Inferior parietal cortex (tissue), 1 donor: ENCODE data around the gene MAN2B2.
"Not testable (repeated sequence)": the region's sequence is repeated elsewhere in the genome, so short reads cannot be mapped to it uniquely, and the experiment has no call there.

Source experiments
- DNase-seq: peaks from one replicate; pipeline ENCODE4 v3.0.0-alpha.2; 2016; ENCODE audit errors: extremely low spot score

The MAN2B2 gene

DNA sequence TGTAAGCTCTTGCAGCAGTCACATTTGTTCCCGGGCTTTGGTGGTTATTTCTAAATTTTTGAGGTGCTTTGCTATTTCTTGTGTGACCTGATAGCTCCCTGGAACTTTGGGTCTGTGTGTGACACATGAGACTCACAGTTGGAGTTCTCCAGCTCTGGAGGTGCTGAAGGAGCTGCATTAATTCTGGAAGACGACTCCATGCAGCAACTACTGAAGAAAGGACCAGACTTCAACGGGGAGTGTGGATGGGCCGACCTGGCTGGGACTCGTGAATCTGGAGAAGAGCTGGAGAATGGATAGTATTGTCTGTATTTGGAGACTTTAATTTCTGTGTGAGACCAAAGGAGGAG lies 67.0 kb downstream of the MAN2B2 start:
- DNase-seq: no peak

DNA sequence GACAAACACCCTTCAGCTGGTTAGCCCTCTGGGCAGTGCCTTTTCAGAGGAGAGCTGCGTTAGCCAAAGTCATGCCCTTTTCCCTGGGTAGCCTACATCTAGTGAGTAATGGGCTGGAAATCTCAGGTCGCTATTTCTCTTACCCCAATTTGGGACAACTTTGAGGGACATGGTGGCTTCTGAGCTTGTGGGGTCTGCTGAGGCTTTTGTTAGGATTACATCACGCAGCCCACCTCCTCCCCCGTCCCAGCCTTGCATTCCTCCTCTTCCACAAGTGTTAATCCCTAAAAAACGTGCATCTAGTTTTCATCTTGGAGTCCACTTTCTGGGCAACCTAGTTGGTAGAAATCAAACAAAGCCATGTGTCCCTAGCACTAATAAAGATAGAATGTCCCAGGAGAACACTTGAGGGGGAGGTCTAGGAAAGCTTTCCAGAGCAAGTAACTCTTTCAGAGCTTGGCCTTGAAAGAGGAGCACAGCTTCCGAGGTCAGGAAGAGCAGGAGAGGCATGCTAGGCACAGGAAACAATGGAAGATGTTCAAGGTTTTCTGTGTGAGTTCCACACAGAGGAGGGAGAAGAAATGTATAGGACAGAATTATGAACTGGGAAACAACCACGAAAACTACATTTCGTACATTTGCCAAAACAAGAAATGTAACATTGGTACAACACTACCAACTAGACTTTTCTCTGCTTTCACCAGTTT lies 68.3 kb downstream of the MAN2B2 start:
- no peak for DNase-seq

DNA sequence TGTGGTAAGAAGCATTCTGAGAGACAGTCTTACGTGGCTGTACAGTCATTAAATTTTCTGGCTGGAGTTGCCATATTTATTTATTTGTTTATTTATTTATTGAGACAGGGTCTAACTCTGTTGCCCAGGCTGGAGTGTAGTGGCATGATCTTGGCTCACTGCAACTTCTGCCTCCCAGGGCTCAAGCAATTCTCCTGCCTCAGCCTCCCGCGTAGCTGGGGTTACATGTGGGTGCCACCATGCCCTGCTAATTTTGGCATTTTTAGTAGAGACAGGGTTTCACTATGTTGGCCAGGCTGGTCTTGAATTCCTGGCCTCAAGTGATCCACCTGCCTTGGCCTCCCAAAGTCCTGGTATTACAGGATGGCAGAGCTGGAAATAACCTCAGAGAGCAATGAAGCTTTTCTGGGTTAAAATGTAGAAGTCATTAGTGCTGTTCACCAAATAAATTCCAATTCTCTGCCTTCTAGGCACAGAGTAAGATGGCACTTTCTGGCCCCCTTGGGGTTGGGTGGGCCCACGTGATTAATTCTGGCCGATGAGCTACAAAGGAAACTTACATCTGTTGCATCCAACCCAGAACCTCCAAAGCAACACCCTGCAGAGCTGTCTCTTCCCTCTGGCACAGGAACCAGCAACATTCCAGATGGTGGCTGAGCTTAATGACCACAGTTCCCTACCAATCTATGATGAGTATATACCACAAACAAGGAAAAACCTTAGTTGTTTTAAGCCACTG lies 70.0 kb downstream of the MAN2B2 start:
- no peak for DNase-seq

DNA sequence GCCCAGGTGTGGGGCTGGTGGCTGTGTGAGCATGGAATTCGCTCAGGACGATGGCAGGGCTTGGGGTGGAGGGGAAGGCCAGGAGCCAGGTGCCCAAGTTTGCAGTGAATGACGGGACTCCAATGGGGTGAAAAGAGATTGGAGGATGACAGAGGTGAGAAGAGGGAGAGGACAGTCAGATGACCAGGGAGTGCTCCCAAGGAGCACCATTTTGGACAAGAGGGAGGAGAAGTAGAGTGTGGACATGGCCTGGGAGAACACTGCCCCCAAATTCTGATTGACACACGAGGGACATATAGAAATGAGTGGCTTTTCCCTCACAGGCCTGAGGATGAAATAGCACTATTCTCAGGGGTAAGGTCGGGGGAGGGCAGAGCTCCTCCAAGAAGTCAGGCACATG lies 72.2 kb downstream of the MAN2B2 start:
- no peak for DNase-seq

DNA sequence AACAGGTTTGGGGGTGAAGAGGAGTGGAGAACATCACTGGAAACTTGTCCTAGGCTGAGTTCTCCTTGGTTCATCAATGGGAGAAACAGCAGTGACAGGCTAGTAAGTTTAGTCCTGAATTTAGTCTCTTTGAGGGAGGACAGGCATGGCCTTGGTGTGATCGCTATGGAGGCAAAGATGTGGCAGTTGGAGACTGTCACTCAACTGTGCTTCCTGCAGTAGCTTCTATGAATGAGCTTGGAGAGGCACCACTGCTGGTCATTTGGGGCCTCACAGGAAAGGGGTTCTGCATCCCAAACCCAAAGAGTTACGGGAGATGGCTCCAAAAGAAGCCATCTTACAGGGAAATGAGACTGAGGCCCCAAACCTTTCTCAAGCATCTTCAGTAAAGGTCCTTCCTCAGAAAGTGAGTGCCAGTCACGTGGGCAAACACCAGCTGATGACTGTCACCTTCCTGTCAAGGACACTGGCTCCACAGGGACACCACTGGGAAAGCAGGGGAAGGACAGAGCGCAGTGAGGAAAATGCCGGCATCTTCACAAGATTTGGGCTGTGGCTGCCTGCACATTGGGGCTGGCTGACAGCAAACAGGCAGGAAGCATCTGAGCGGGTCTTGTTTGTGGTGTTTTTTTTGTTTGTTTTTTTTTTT lies 72.7 kb downstream of the MAN2B2 start:
- DNase-seq: no peak

DNA sequence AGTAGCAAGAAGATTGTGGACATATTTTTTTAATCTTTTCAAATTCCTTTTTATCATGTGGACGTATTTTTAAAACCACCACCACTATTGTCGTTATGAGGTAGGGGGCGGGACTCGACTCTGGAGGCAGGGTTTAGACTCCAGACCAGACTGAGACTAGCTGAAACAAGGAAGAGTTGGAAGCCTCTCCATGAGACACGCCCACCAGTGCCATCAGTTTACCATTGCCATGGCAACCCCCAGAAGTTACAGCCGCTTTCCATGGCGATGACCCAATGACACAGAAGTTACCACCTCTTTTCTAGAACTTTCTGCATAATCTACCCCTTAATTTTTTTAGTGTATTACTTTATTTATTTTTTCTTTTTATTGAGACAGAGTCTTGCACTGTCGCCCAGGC lies 74.2 kb downstream of the MAN2B2 start:
- DNase-seq: no peak

DNA sequence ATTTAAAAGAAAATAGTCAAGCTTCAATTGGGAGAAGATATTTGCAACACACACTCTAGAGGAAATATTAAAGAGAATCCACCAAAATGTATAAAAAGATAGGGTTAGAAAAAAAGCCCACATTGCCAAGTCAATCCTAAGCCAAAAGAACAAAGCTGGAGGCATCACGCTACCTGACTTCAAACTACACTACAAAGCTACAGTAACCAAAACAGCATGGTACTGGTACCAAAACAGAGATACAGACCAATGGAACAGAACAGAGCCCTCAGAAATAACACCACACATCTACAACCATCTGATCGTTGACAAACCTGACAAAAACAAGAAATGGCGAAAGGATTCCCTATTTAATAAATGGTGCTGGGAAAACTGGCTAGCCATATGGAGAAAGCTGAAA lies 79.2 kb downstream of the MAN2B2 start:
- DNase-seq: not testable (repeated sequence)

DNA sequence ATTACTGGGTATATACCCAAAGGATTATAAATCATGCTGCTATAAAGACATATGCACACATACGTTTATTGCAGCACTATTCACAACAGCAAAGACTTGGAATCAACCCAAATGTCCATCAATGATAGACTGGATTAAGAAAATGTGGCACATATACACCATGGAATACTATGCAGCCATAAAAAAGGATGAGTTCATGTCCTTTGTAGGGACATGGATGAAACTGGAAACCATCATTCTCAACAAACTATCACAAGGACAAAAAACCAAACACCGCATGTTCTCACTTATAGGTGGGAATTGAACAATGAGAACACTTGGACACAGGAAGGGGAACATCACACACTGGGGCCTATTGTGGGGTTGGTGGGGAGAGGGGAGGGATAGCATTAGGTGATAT lies 80.3 kb downstream of the MAN2B2 start:
- DNase-seq: not testable (repeated sequence)

DNA sequence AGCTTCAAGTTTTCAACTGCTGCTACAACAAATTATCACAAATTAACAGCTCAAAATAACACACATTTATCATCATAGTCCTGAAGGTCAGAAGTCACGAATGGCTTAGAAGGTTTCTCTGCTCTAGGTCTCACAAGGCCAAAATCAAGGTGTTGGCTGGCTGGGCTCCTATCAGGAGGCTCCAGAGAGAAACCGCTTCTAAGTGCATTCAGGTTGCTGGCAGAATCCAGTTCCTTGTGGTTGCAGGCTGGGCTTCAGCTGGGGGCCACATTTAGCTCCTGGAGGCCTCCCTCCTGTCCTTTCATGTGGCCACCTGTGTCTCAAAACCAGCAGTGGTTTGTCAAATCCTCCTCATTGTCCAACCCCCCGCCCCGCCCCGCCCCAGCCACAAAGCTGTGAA lies 80.9 kb downstream of the MAN2B2 start:
- no peak for DNase-seq

DNA sequence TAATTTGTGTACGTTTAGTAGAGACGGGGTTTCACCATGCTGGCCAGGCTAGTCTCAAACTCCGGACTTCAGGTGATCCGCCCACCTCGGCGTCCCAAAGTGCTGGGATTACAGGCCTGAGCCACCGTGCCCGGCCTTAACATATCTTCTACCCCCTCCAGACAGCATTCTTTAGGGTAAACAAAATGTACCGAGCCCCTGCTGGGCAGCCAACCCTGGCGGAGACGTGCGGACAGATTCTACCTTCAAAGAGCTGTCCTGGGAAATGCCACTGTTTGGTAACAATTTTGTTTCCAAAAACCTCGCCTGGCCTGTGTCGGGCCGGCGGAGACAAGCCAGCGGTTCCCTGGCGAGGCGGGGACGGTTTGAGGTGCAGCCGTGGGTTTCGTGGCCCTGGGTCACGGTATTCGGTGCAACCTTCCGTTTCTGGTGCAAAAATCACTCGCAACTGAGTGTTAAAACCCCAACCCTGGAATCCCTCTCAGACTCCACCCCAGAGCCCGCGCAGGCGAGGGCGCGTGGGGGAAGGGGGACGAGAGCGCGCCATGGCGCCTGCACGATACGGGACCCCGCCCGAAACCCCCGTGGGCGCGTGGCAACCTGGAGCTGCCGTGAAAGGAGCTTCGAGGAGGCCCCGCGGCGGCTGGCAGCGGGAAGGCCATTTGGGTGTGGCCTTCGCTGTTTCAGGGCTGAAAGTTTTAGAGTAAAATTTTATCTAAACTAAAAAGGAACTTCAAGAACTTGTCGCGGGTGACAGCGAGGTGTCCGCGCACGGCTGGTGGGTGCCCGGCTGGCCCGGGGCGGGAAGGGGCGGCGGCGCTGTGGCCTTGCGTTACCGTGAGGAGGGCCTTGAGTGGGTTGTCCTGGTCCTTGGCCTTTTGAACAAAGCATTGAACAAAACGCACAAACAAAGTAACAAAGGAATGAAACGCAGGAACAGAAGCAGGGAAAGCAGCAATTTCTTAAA lies 82.5 kb downstream of the MAN2B2 start:
- no peak for DNase-seq

DNA sequence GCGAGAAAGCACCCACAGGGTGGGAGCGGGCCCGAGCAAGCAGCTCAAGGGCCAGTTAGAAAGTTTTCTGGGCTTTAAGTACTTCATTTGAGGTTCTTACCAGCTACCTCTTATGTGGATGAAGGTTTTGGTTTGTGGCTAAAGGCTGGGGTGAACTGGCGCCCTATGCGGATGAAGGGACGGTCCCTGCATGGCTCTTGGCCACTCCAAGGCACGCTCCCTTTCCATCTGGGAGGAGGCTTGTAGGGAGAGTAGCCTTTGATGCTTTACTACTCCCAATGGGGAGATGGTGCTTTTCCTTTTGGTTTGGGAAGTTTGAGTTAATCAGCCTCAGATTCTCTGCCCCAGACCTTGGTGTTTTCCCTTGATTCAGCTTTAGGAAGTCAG lies 83.2 kb downstream of the MAN2B2 start:
- DNase-seq: no peak

DNA sequence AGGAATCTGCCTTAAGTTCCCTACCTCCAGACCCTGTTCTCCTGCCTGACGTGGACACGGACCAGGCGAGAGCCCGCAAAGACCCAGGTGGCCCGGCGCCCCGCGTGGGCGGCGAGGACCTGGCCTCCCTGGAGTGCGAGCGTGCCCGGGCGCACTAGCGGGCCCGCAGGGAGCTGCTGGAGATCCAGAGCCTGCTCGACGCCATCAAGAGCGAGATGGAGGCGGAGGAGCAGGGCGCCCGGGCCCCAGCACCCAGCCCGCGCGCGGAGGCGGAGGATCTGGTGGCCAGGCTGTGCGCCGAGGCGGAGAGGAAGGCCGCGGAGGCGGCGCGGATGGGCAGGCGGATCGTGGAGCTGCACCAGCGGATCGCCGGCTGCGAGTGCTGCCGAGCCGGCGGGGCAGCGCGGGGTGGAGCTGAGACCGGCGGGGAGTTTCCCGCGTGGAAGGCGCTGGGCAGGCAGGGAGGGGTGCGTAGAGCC lies 83.6 kb downstream of the MAN2B2 start:
- DNase-seq: no peak

DNA sequence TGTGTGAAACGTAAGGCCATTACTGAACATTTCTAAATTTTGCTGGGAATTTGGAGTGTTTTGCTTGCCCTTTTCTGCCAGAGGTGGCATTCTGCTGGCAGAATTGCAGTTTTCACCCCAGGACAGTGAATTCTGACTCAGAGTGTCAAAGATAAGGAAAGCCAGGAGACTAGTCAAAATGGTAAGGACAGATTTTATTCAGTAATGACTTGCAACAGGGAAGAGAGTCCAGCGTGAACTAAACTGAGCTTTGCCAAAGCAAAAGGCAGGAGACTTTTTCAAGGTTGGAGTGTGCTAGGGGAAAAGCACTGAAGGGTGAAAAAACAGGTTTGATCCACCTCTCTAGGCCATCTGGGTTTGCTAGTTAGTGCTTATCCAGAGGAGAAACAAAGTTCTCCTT lies 84.9 kb downstream of the MAN2B2 start:
- no peak for DNase-seq

DNA sequence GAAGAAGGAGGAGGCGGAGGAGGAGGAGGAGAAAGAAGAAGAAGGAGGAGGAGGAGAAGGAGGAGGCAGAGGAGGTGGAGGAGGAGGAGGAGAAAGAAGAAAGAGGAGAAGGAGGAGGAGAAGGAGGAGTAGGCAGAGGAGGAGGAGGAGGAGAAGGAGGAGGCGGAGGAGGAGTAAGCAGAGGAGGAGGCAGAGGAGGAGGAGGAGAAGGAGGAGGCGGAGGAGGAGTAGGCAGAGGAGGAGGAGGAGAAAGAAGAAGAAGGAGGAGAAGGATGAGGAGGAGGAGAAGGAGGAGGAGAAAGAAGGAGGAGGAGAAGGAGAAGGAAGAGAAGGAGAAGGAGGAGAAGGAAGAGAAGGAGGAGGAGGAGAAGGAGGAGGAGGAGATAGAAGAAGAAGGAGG lies 85.4 kb downstream of the MAN2B2 start:
- no peak for DNase-seq

DNA sequence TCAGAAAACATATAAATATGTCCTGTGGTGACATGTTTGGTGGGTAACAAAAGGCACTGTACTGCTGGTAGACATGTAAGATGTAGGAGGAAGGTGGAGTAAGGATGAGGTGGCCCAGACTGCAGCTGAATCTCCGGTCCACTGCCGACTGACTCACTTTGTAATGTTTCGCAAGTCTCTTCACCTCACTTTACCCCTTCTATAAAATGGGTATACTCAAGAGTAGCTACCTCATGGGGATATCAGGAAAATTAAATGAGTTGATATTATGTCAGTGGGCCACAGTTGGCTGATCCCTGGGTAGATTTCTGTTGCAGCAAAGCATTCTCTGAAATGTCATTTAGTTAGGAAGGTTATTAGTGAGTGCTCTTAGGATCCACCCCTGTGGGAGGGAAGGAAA lies 87.6 kb downstream of the MAN2B2 start:
- DNase-seq: no peak

DNA sequence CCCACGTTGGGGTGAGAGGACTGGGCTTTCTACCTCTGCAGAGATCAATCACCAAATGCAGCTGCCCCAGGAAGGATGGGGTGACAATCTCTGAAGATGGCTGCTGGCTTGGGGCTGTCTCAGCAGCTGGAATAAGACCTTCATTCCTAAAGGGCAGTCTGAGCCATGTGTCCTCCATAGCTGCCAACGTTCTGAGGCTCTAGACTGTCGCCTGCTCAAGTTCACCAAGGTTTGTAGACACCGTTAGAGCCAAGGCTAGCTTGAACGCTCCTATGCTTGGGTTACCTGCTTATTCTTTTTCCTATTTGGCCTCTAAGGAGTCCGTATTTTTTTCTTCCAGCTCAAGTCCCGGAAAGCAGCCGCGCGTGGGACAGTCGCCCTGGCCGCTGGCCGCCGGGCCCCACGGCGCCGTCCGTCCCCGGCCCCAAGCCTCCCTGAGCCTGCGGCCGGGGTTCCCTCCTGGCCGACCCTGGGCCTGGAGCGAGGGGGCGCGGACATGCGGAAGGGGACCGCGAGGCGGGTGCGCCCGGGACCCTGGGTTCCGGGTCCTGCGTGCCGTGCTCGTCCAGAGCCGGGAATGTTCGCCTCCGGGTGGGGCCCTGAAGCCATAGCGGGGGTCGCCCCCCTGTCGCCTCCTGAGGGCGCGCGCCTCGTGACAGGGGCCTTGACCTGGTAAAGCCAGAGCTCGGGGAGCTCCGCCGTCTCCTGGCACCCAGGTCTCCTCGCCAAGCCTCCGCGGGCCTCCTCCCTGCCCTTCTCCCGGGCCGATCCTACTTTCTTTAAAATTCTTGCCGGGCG lies 88.8 kb downstream of the MAN2B2 start:
- no peak for DNase-seq

DNA sequence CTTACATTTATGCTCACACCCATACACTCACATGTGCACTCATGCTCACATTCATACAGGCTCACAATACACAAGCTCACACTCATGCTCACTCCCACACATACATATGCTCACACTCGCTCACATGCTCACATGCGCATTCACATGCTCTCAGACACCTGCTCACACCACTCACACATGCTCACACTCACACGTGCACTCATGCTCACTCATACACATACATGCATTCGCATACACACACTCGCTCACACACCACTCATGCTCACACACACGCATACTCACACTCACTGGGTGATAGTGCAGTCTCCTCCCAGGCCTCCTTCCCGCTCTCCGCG lies 90.3 kb downstream of the MAN2B2 start:
- no peak for DNase-seq

DNA sequence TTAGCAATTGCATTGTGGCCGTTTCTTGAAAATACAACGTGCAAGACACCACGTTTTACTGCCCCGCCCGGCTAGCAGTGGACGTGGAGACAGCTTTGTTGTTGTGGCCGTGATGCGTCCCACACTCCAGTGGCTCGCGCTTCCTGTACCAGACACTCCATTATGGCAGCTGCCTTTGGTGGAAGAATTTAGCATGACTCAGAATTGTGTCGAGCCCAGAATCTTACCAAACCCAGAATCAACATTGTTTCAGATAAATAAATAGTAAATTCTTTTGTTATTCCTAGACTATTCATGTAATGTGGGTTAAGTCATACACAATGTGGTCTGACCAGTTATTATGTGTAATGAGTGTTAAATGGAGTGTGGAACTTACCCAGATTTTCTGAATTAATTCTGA lies 93.4 kb downstream of the MAN2B2 start:
- DNase-seq: no peak

DNA sequence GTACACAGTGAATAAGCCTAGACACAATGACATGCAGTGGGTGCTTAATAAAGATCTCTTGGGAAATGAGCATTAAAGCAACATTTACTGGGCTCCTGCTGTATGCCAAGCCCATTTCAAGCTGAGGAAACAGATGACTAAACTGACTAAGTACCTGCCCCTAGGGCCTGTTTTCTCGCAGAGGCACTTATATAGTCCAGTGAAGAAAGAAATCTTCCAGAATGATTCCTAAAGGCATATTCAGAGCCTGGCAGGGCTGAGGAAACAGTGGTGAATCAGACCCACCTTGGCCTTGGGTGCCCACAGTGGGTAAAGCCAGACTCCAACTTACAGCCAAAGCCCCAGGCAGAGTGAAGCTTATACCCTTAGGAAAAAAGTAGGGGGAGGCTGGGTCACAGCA lies 96.7 kb downstream of the MAN2B2 start:
- DNase-seq: no peak

DNA sequence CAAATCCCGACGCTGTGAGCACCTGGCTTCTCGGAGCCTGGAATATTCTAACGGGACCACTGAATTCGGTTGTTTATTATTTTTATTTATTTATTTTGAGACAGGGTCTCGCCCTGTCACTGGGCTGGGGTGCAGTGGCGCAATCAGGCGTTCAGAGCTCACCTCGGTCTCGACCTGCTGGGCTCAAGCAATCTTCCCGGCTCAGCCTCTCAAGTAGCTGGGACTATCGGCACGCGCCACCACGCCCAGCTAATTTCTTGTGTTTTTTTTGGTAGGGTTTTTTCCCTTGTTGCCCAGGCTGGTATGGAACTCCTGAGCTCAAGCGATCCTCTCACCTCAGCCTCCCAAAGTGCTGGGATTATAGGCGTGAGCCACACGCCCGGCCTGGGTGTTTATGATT lies 97.1 kb downstream of the MAN2B2 start:
- DNase-seq: no peak

DNA sequence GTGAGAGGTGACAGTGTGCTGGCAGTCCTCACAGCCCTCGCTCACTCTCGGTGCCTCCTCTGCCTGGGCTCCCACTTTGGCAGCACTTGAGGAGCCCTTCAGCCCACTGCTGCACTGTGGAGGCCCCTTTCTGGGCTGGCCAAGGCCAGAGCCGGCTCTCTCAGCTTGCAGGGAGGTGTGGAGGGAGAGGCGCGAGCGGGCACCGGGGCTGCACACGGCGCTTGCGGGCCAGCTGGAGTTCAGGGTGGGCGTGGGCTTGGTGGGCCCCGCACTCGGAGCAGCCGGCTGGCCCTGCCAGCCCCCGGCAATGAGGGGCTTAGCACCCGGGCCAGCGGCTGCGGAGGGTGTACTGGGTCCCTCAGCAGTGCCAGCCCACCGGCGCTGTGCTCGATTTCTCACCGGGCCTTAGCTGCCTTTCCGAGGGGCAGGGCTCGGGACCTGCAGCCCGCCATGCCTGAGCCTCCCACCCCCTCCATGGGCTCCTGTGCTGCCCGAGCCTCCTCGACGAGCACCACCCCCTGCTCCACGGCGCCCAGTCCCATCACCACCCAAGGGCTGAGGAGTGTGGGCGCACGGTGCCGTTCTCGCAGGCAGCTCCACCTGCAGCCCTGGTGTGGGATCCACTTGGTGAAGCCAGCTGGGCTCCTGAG lies 97.7 kb downstream of the MAN2B2 start:
- not testable (repeated sequence) for DNase-seq
